Measurements from ENCODE around the gene ACBD6.
A peak's percentile ranks its signal among the peaks of the same experiment; 100 is the strongest.

ACBD6 gene

GRCh38 chr1:180287988-180288705, 214.2 kb downstream of the ACBD6 start:
- DNase-seq: peak in 1 of 2 experiments; percentile 48

- DNase-seq: no peak
Observed at GRCh38 chr1:180286417-180286816, 216.0 kb downstream of the ACBD6 start.

- DNase-seq: no peak
Observed at GRCh38 chr1:180283098-180283497, 219.3 kb downstream of the ACBD6 start.

- peak in 1 of 2 experiments; percentile 41 for DNase-seq
Observed at GRCh38 chr1:180282401-180283044, 219.9 kb downstream of the ACBD6 start.

- no peak for DNase-seq
Observed at GRCh38 chr1:180281490-180281889, 220.9 kb downstream of the ACBD6 start.

GRCh38 chr1:180280617-180281016, 221.8 kb downstream of the ACBD6 start:
- DNase-seq: no peak

- no peak for DNase-seq
Observed at GRCh38 chr1:180279651-180280050, 222.7 kb downstream of the ACBD6 start.

- DNase-seq: no peak
Observed at GRCh38 chr1:180278596-180279395, 223.6 kb downstream of the ACBD6 start.

GRCh38 chr1:180278194-180278515, 224.2 kb downstream of the ACBD6 start:
- DNase-seq: no peak

- no peak for DNase-seq
Observed at GRCh38 chr1:180277476-180278193, 224.7 kb downstream of the ACBD6 start.

GRCh38 chr1:180275726-180276125, 226.7 kb downstream of the ACBD6 start:
- no peak for DNase-seq

GRCh38 chr1:180274221-180274620, 228.2 kb downstream of the ACBD6 start:
- no peak for DNase-seq

- DNase-seq: no peak
Observed at GRCh38 chr1:180273066-180273465, 229.3 kb downstream of the ACBD6 start.

- DNase-seq: no peak
Observed at GRCh38 chr1:180272395-180272794, 230.0 kb downstream of the ACBD6 start.

- peak; percentile 61 to 80 for DNase-seq
Observed at GRCh38 chr1:180271272-180272255, 230.8 kb downstream of the ACBD6 start.

GRCh38 chr1:180270530-180271271, 231.7 kb downstream of the ACBD6 start:
- no peak for DNase-seq

- DNase-seq: no peak
Observed at GRCh38 chr1:180269645-180270529, 232.5 kb downstream of the ACBD6 start.

- DNase-seq: no peak
Observed at GRCh38 chr1:180268556-180269075, 233.8 kb downstream of the ACBD6 start.

GRCh38 chr1:180267761-180268555, 234.4 kb downstream of the ACBD6 start:
- peak in 1 of 2 experiments; percentile 11 for DNase-seq
